NCI-H2107 (cell line): ENCODE measurements around the gene GPT2.
A peak's percentile ranks its signal among the peaks of the same experiment; 100 is the strongest.

ENCODE experiments used
- DNase-seq: peaks from one replicate; lab custom pipeline; 2025; lab: John Stamatoyannopoulos, UW

GPT2 gene

DNA sequence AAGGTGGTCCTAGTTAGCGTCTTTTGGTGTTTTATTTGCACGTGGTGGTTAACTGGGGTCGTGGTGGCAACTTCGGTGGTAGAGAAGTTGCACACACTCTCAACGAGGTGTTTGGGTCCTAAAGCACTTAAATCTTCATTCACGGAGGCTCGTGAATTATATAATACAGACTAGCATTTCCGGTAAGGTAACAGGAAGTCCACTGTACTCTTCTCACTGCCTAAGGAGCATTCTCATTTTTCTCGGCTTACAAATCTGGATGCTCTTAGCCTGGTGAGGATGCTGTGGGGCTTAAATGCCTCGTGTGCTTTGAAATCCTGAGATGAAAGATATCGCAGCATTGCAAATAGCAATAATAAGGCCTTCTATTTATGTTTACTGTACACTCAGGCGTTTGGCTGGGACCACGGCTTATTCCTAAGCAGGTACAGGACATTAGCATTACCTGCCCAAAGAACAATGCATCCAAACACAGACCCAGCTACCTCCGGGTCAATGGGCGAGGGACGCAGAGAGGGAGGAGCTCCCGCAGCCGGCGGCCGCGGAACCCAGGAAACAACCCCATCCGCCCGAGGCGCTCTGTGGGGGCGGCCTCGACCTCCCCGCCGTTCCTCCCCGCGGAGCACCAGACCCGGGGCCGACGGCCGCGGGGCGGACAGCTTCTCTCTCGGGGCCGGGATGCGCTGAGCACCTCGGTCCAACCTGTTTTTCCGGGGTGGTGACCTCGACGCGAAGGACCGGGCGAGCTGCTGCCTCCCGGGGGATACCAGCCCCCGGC is 88.5 kb downstream of the GPT2 start:
- no peak for DNase-seq

DNA sequence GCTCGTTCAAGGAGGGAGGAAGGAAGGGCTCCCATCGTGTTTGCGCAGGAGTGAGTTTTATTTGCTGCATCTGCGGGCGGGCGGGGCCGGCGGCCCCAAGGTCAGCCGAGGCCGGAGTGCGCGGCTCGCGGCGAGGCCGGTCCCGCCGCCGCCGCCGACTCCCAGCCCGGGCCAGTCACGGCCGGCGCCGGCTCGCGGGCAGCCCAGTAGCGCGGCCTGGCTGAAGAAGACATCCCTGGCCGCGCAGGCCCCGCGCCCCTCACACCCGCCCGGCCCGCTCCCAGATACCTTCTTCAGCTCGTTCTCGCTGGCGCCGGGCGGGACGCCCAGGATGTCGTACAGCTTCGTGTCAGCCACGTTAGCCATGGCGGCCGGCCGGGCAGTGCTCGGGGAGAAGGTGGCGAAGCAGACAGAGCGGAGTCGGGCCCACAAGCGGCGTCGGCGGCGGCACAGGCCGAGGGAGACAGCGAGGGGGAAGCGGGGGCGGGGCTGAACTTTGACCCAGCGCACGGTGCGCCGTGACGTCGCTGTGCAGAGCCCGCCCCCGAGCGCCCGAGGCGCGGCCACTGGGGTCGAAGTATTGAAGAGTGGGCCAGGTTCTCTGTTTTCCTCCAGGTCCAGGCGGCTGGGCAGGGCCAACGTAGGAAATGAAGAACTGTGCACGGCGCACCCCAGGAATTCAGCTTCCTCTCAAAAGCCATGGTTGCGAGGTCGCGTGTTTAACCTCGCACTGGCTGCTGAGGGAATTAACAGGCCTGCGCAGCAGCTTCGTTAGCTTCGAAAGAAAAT is 89.2 kb downstream of the GPT2 start, which contains the start of gene DNAJA2:
Gene DNAJA2, minus strand, starts transcription at position 468 of the 789 bp plus-strand sequence. Its CDS starts 102 bp downstream, at position 366.
- peak; percentile 68 for DNase-seq

DNA sequence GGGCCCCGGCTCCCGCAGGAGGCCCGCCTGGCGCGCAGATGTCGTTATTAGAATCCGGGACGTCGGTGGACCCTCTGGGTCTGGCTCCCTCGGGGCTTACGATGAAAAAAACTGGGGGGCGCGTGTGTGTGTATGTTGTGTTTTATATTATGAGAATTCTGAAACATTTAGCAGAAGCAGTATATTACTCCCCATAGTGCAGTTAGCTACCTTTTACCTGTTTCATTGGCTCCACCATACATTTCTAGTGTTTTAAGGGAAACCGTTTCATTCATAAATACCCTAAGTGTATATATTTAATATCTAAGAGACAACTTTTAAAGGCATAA is 89.8 kb downstream of the GPT2 start:
- no peak for DNase-seq

DNA sequence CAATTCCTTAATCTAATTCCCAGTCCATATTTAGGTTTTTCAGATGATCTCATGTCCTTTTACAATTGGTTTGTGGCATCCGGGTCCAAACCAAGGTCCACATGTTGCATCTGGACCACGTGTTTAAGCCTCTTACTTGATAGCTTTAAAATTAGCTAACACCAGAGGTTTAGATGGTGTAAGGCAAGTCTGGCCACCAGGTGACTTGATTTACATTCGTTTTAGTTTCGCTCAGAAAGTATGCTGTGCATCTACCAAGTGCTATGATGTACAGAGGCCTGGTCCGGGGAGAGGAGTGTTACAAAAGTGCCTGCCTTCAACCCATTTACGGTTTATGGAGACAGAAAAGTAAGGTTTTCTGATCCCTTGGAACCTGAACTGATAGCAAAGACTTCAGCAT is 90.2 kb downstream of the GPT2 start:
- DNase-seq: no peak

DNA sequence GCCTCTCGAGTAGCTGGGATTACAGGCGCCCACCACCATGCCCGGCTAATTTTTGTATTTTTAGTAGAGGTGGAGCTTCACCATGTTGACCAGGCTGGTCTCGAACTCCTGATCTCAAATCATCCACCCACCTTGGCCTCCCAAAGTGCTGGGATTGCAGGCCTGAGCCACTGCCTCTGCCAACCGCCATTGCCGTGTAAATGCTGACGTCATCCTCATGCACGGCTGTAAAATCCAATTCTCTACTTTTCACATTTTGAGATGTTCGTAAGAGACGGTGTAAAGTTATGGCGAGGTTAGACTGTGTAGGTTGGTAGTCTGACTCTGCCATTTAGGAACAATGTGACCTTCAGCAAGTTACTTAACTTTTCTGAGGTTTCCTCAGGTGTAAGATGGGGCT is 91.0 kb downstream of the GPT2 start:
- DNase-seq: no peak

DNA sequence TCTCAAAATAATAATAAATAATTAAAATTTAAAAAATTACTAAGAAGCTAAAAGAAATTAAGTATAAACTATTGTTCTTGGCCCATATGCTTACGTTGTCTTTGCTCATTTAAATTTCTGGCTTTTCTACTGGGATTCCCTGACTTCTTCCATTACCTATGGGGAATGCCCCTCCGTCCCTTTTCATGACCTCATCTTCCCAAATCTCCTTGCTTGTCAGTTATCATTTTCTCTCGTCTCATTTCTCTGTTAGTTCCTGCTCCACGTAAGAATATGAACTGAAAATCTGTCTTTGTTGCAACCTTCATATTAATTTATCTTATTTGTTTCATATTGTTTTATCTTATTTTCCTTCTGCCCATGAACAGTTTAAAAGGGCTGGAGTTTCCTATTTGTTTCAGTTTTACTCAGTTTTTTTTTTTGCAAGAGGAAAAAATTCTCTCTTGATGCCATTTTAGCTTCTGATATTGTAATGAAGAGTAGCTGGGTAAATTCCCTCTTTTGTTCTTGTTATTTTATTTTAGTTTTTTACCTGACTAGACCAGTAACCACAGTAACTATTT is 91.8 kb downstream of the GPT2 start:
- DNase-seq: no peak

DNA sequence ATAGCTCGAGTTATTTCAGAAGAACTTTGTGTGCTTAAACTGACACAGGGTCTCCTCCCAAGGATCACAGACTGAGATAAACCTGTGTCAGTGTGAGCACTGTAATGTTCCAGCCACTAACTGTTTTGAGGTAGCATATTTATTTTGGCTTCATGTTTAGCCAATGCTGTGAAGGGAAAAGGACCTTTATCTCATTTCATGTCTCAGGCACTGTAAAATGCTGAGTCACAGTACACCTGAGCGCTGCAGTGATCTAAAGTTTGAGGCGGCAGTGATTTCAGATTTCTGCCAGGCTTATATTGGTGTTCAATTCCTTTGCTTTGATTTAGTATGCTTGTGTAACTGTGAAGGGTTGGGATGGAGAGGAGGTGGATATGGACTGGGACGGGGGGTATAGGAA is 92.4 kb downstream of the GPT2 start:
- DNase-seq: no peak
